IMR-90 (cell line): ENCODE measurements around the gene SMIM24. TPM values are rescaled to one million over a fixed set of nuclear protein-coding genes. Genes with fewer than 3 reads are reported as not detected.

Source experiments
- ATAC-seq: fragments of 200-7000 bp; cut with Tn5 transposase; 2 replicates; pipeline ENCODE4 v1.9.1; 2020; ENCODE audit warnings: low read depth, mild to moderate bottlenecking, moderate library complexity
- BruUV-seq: library from RNA; stranded (reverse); fragments of 400-500 nt; replicated peaks from 2 replicates; lab custom pipeline; 2021; lab: Mats Ljungman, UMichigan
- CTCF ChIA-PET: fragments of 300-600 bp; formaldehyde crosslinking; extraction: SDS; loops from one replicate; lab custom pipeline; 2021; ENCODE audit warnings: antibody characterized with exemption; lab: Yijun Ruan, JAX
- POLR2A ChIA-PET: fragments of 300-600 bp; sonication (Branson Sonifier 250); formaldehyde crosslinking; loops from one replicate; lab custom pipeline; 2022; ENCODE audit warnings: antibody characterized with exemption; ENCODE audit not compliant: unreplicated experiment; lab: Charles Lee
- DNase-seq: peaks from one replicate; pipeline ENCODE4 v3.0.0; 2013
- H2AFZ ChIP-seq: replicated peaks from 2 replicates; pipeline ENCODE3; 2013; ENCODE audit warnings: low read length, mild to moderate bottlenecking; ENCODE audit not compliant: poor library complexity
- H2AK5ac ChIP-seq: 2 replicates; pipeline ENCODE4 v1.6.1; 2013; ENCODE audit warnings: low read depth, low read length, inconsistent platforms
- H2AK9ac ChIP-seq: replicated peaks from 2 replicates; pipeline ENCODE3; 2013; ENCODE audit warnings: mild to moderate bottlenecking, low read depth, low read length, moderate library complexity; ENCODE audit not compliant: poor library complexity
- H2BK120ac ChIP-seq: 2 replicates; pipeline ENCODE4 v1.6.1; 2013; ENCODE audit warnings: low read depth, low read length, inconsistent platforms
- H2BK15ac ChIP-seq: 3 replicates; pipeline ENCODE4 v1.6.1; 2013; ENCODE audit warnings: low read depth, low read length, inconsistent platforms
- H2BK20ac ChIP-seq: 2 replicates; pipeline ENCODE4 v1.6.1; 2013; ENCODE audit warnings: low read depth, mild to moderate bottlenecking, inconsistent platforms, low read length, moderate library complexity
- H2BK5ac ChIP-seq: 2 replicates; pipeline ENCODE4 v1.6.1; 2013; ENCODE audit warnings: mild to moderate bottlenecking, low read depth, low read length, inconsistent platforms; ENCODE audit not compliant: poor library complexity, severe bottlenecking
- H3K14ac ChIP-seq: replicated peaks from 2 replicates; pipeline ENCODE4 v1.6.1; 2013; ENCODE audit warnings: low read depth, low read length, inconsistent platforms
- H3K18ac ChIP-seq: 2 replicates; pipeline ENCODE4 v1.6.1; 2013; ENCODE audit warnings: low read depth, low read length, control low read depth
- H3K23ac ChIP-seq: 2 replicates; pipeline ENCODE4 v1.6.1; 2013; ENCODE audit warnings: low read depth, low read length, inconsistent platforms
- H3K27ac ChIP-seq: 2 replicates; pipeline ENCODE4 v1.5.1; 2013; ENCODE audit warnings: mild to moderate bottlenecking, control low read depth, low read length; ENCODE audit not compliant: insufficient read depth
- H3K27me3 ChIP-seq: 2 replicates; pipeline ENCODE4 v1.6.1; 2013; ENCODE audit warnings: low read length; ENCODE audit not compliant: control insufficient read depth, insufficient read depth
- H3K36me3 ChIP-seq: 2 replicates; pipeline ENCODE4 v1.6.1; 2013; ENCODE audit warnings: low read length, mixed read lengths; ENCODE audit not compliant: control insufficient read depth, insufficient read depth
- H3K4ac ChIP-seq: 2 replicates; pipeline ENCODE4 v1.6.1; 2013; ENCODE audit warnings: low read depth, low read length, inconsistent platforms
- H3K4me1 ChIP-seq: 2 replicates; pipeline ENCODE4 v1.6.1; 2013; ENCODE audit warnings: low read length, mixed read lengths; ENCODE audit not compliant: control insufficient read depth, insufficient read depth
- H3K4me2 ChIP-seq: 2 replicates; pipeline ENCODE4 v1.6.1; 2013; ENCODE audit warnings: low read depth, mild to moderate bottlenecking, control low read depth, low read length, moderate library complexity
- H3K4me3 ChIP-seq: 2 replicates; pipeline ENCODE4 v1.5.1; 2013; ENCODE audit warnings: low read depth, mild to moderate bottlenecking, control low read depth, low read length, moderate library complexity; ENCODE audit not compliant: insufficient read depth
- H3K56ac ChIP-seq: 2 replicates; pipeline ENCODE4 v1.6.1; 2013; ENCODE audit warnings: low read length, inconsistent platforms; ENCODE audit not compliant: insufficient read depth; ENCODE audit errors: extremely low read depth
- H3K79me1 ChIP-seq, 2 experiments: 2 replicates each; pipeline ENCODE4 v1.6.1; 2013; ENCODE audit warnings: low read length in 2 of 2, inconsistent platforms in 1 of 2, low read depth in 1 of 2
- H3K9ac ChIP-seq: 2 replicates; pipeline ENCODE4 v1.6.1; 2013; ENCODE audit warnings: low read depth, low read length, control low read depth
- H3K9me1 ChIP-seq: 2 replicates; pipeline ENCODE4 v1.6.1; 2013; ENCODE audit warnings: low read length, inconsistent platforms; ENCODE audit not compliant: insufficient read depth
- H3K9me3 ChIP-seq: 2 replicates; pipeline ENCODE4 v1.6.1; 2013; ENCODE audit warnings: low read length; ENCODE audit not compliant: control insufficient read depth, insufficient read depth
- H4K20me1 ChIP-seq: 2 replicates; pipeline ENCODE4 v1.6.1; 2013; ENCODE audit warnings: low read length, inconsistent platforms; ENCODE audit not compliant: insufficient read depth
- H4K5ac ChIP-seq: 2 replicates; pipeline ENCODE4 v1.6.1; 2013; ENCODE audit warnings: mild to moderate bottlenecking, low read depth, low read length, control low read depth
- H4K8ac ChIP-seq, 2 experiments: 2 replicates each; pipeline ENCODE4 v1.6.1; 2013; ENCODE audit warnings: low read depth in 2 of 2, low read length in 2 of 2, control low read depth in 1 of 2, inconsistent platforms in 1 of 2
- H4K91ac ChIP-seq: 2 replicates; pipeline ENCODE4 v1.6.1; 2013; ENCODE audit warnings: low read depth, low read length, inconsistent platforms; ENCODE audit not compliant: insufficient read depth
- BHLHE40 ChIP-seq: fragments of 150-350 bp; IDR thresholded peaks from 2 replicates; pipeline ENCODE4 v1.6.1; 2016; ENCODE audit warnings: mild to moderate bottlenecking, low read depth, low read length
- CEBPB ChIP-seq: IDR thresholded peaks from 2 replicates; pipeline ENCODE4 v1.6.1; 2012; ENCODE audit warnings: low read depth, low read length, improper control_type of control experiment
- CHD1 ChIP-seq: IDR thresholded peaks from 2 replicates; pipeline ENCODE4 v1.6.1; 2012; ENCODE audit warnings: low read depth, low read length, improper control_type of control experiment
- CTCF ChIP-seq: conservative IDR thresholded peaks from 2 replicates; pipeline ENCODE4 v1.5.1; 2012; ENCODE audit warnings: mild to moderate bottlenecking, low read depth, low read length, improper control_type of control experiment
- ELK1 ChIP-seq: fragments of 150-350 bp; IDR thresholded peaks from 2 replicates; pipeline ENCODE4 v1.6.1; 2016; ENCODE audit warnings: low read depth, mild to moderate bottlenecking, low read length, moderate library complexity, borderline replicate concordance
- FOS ChIP-seq: fragments of 150-350 bp; IDR thresholded peaks from 2 replicates; pipeline ENCODE4 v1.6.1; 2016; ENCODE audit warnings: low read depth, low read length
- MAFK ChIP-seq: IDR thresholded peaks from 2 replicates; pipeline ENCODE4 v1.6.1; 2012; ENCODE audit warnings: low read depth, low read length, improper control_type of control experiment
- MAZ ChIP-seq: IDR thresholded peaks from 2 replicates; pipeline ENCODE4 v1.6.1; 2012; ENCODE audit warnings: low read depth, mild to moderate bottlenecking, low read length, improper control_type of control experiment, moderate library complexity, borderline replicate concordance
- MXI1 ChIP-seq: IDR thresholded peaks from 2 replicates; pipeline ENCODE4 v1.6.1; 2012; ENCODE audit warnings: low read depth, mild to moderate bottlenecking, low read length, moderate library complexity, borderline replicate concordance
- NFE2L2 ChIP-seq: fragments of 150-350 bp; IDR thresholded peaks from 2 replicates; pipeline ENCODE4 v1.6.1; 2016; ENCODE audit warnings: low read depth, mild to moderate bottlenecking, low read length
- POLR2A ChIP-seq: IDR thresholded peaks from 2 replicates; pipeline ENCODE4 v1.6.1; 2012; ENCODE audit warnings: mild to moderate bottlenecking, low read depth, low read length
- RAD21 ChIP-seq: IDR thresholded peaks from 2 replicates; pipeline ENCODE4 v1.6.1; 2012; ENCODE audit warnings: low read length, improper control_type of control experiment
- RFX5 ChIP-seq: IDR thresholded peaks from 2 replicates; pipeline ENCODE4 v1.8.0; 2012; ENCODE audit warnings: low read depth, mild to moderate bottlenecking, low read length, moderate library complexity
- SMC3 ChIP-seq: fragments of 150-350 bp; IDR thresholded peaks from 2 replicates; pipeline ENCODE4 v1.6.1; 2016; ENCODE audit warnings: low read depth, mild to moderate bottlenecking, antibody characterized with exemption, low read length, moderate library complexity
- USF2 ChIP-seq: fragments of 150-350 bp; IDR thresholded peaks from 2 replicates; pipeline ENCODE4 v1.6.1; 2017; ENCODE audit warnings: mild to moderate bottlenecking, antibody characterized with exemption, low read length, low read depth
- WGBS, 2 experiments: methylation state at CpG; one replicate each; pipeline versions ENCODE4 v1.1.5 to v1.1.7; 2013; ENCODE audit warnings: missing lambda C conversion rate in 2 of 2; ENCODE audit not compliant: insufficient read length in 1 of 2; ENCODE audit errors: extremely low coverage in 2 of 2; 5-methylcytosine and 5-hydroxymethylcytosine counted together
- dilution Hi-C: fragments of 300-500 bp; cut with HindIII; formaldehyde crosslinking; loops from one replicate; pipeline ENCODE4 v1.14.3; 2018; ENCODE audit warnings: low sequenced_read_pairs; ENCODE audit not compliant: unreplicated experiment
- in situ Hi-C: fragments of 300-500 bp; cut with MboI; formaldehyde crosslinking; loops from 3 replicates; pipeline ENCODE4 v1.14.3; 2019; ENCODE audit warnings: low sequenced_read_pairs, inconsistent platforms, mixed read lengths
- intact Hi-C: fragments of 100-400 bp; cut with micrococcal nuclease; formaldehyde crosslinking; loops from 2 replicates; pipeline ENCODE4 v1.10.0; 2022
- polyA plus RNA-seq, 3 experiments: library from polyadenylated mRNA; depleted of rRNA; stranded (reverse); fragments of >200 nt; gene quantifications; 2 replicates each; pipeline ENCODE4 v1.2.3, GENCODE V29; 2012; ENCODE audit warnings: low replicate concordance in 1 of 3
- total RNA-seq: library from RNA; depleted of rRNA; stranded (reverse); fragments of >200 nt; gene quantifications from 2 replicates; pipeline ENCODE4 v1.2.3, GENCODE V29; 2012

Gene SMIM24
- total and polyA plus RNA-seq, 2 of the 4 experiments (the other 2 are of a cell fraction): not detected

GRCh38 chr19:3492919-3493318 is 12.6 kb upstream of the SMIM24 start:
- H3K79me1 ChIP-seq: peaks cover 0 to 18% of the 10 kb centered on the region in 2 experiments; a peak in 2 of 4 replicates
- H3K4ac ChIP-seq: no peak overlapping the region
- TF ChIP-seq MXI1 (no peak), CTCF (no peak), MAFK (no peak), CEBPB (no peak), RAD21 (no peak), SMC3 (no peak), POLR2A (no peak), MAZ (no peak), USF2 (no peak), RFX5 (no peak), NFE2L2 (no peak), BHLHE40 (no peak), FOS (no peak), ELK1 (no peak), CHD1 (no peak)
- no peak overlapping the region for H3K27ac ChIP-seq
- no peak overlapping the region for H2BK120ac ChIP-seq
- no peaks in the 10 kb centered on the region for H3K9me3 ChIP-seq
- dilution Hi-C loops (no loop called here), in situ Hi-C loops (loop anchor here (25.0 kb wide), 1 partner anchor 531 kb away; no protein-coding TSS in a partner anchor), intact Hi-C loops (no loop called here)
- H3K18ac ChIP-seq: no peak overlapping the region
- BruUV-seq: no TSS peak
- H3K14ac ChIP-seq: no peak overlapping the region
- peaks cover 31% of the 10 kb centered on the region for H3K36me3 ChIP-seq
- no peak overlapping the region for H2BK15ac ChIP-seq
- no peaks in the 10 kb centered on the region for H3K9me1 ChIP-seq
- CTCF ChIA-PET: no interaction called here
- H2AK9ac ChIP-seq: no peak overlapping the region
- H2BK20ac ChIP-seq: no peak overlapping the region
- H2AK5ac ChIP-seq: no peak overlapping the region
- no peak for DNase-seq
- no peak overlapping the region for H3K56ac ChIP-seq
- no peaks in the 10 kb centered on the region for H4K20me1 ChIP-seq
- no peak overlapping the region for H4K91ac ChIP-seq
- no peak overlapping the region for H4K5ac ChIP-seq
- no peak for ATAC-seq
- no peak overlapping the region for H4K8ac ChIP-seq
- no peaks in the 10 kb centered on the region for H3K27me3 ChIP-seq
- 88% methylated on average over 6 of the region's 16 CpGs; no CpG with 5 or more reads in 1 of the 2 experiments for WGBS, 2 experiments
- no peak overlapping the region for H3K4me3 ChIP-seq
- no peaks in the 10 kb centered on the region for H3K4me1 ChIP-seq
- H2BK5ac ChIP-seq: no peak overlapping the region
- H3K23ac ChIP-seq: no peak overlapping the region
- H3K9ac ChIP-seq: no peak overlapping the region
- H2AFZ ChIP-seq: no peak overlapping the region
- POLR2A ChIA-PET: no interaction called here
- no peak overlapping the region for H3K4me2 ChIP-seq
